RWPE2 (cell line): Measurements from ENCODE around the gene NPW.

Source experiments
- ATAC-seq: fragments of 200-7000 bp; cut with Tn5 transposase; 3 replicates; pipeline ENCODE4 v1.9.1; 2021; ENCODE audit warnings: low read depth
- DNase-seq: peaks from one replicate; pipeline ENCODE4 v3.0.0-alpha.2; 2020; ENCODE audit warnings: low spot score
- H3K27ac ChIP-seq: fragments of 450-650 bp; 2 replicates; pipeline ENCODE4 v1.5.1; 2017; ENCODE audit warnings: mild to moderate bottlenecking; ENCODE audit not compliant: poor library complexity, severe bottlenecking
- H3K27me3 ChIP-seq: fragments of 250-450 bp; sonication (Bioruptor Pico); 2 replicates; pipeline ENCODE4 v1.5.1; 2021; ENCODE audit warnings: mild to moderate bottlenecking, moderate library complexity; ENCODE audit not compliant: insufficient read depth, poor library complexity, severe bottlenecking
- H3K36me3 ChIP-seq: fragments of 250-450 bp; sonication (Bioruptor Pico); 2 replicates; pipeline ENCODE4 v1.5.1; 2020; ENCODE audit warnings: low read depth, mild to moderate bottlenecking, moderate library complexity
- H3K4me1 ChIP-seq: fragments of 250-450 bp; sonication (Bioruptor Pico); 2 replicates; pipeline ENCODE4 v1.5.1; 2021; ENCODE audit warnings: mild to moderate bottlenecking, moderate library complexity; ENCODE audit not compliant: insufficient read depth, poor library complexity, severe bottlenecking
- H3K4me3 ChIP-seq: fragments of 250-450 bp; sonication (Bioruptor Pico); 2 replicates; pipeline ENCODE4 v1.5.1; 2021; ENCODE audit warnings: mild to moderate bottlenecking, moderate library complexity; ENCODE audit not compliant: severe bottlenecking
- H3K9me3 ChIP-seq: fragments of 250-450 bp; sonication (Bioruptor Pico); 2 replicates; pipeline ENCODE4 v1.5.1; 2021; ENCODE audit warnings: mild to moderate bottlenecking, moderate library complexity; ENCODE audit not compliant: severe bottlenecking
- TF ChIP-seq, protein P1 (sequence below): fragments of 450-650 bp; IDR thresholded peaks from one replicate; pipeline ENCODE4 v1.5.1; 2017; ENCODE audit warnings: mild to moderate bottlenecking, moderate library complexity; ENCODE audit not compliant: poor library complexity, severe bottlenecking

Gene NPW

DNA sequence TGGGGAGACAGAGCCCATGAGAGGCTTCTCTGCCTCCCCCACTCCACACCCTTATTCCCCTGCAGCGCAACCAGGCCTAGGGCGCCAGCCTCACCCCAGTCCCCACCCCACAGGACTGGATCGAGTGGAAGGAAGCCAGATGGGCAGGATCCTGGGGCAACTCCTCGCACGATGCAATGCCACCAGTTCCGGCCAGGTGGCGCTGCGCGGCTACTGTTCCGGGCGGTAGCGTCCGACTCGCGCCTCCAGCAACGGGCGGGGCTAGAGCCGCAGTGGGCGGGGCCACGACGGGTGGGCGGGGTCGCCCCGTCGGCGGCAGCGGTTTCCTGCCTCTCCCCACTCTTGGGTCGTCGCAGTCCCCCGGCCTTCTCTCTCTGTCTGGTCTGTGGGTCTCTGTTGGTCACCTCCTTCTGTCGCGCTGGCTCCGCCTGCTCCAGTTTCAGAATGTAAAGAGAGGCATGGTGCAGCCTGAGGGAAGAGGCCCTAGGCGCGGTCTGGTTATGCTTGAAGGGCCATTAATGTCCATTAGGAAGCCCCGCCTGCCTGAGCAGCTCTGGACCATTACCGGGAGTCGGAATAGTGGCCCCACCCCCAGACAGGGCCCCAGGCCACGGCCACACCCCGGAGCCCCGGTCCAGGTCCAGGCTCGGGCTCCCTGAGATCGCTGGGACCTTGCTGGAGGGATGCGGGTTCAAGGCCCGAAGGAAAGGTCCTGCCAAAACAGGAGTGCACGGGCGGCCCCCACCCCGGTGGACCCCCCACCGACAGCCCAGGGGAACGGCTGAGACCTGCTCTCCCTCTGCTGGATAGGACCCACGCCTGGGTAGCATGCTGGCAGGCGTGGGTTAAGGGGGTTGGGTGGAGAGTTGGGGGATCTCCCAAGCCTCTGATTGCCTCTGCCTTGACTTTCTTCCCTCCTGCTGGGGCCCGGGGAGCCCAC, 3.8 kb downstream of the NPW start:
- peaks cover 18% of the 10 kb centered on the region for H3K27me3 ChIP-seq
- DNase-seq: no peak
- peaks cover 4% of the 10 kb centered on the region for H3K4me1 ChIP-seq

DNA sequence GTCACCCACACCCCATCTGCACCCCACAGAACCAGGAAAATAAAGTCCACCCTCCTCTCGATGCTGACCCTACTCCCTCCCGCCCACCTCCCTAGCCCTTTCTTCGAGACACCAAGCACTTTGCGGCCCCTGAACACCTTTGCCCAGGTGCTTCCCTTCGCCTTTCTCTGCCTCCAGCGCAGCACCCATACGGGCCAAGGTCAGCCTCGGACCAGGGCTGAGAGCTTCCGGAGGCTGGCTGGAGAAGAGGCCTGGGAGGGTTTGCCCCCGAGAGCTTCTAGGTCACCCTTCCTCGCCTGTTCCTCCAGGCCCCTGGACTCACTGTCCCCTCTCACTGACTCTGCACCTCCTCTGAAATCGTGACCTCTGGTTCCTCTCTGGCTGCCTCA, 4.4 kb downstream of the NPW start:
- DNase-seq (no peak), ATAC-seq (no peak)
- no peak overlapping the region for H3K27ac ChIP-seq
- no peaks in the 10 kb centered on the region for H3K36me3 ChIP-seq
- H3K4me1 ChIP-seq: peaks cover 4% of the 10 kb centered on the region
- H3K9me3 ChIP-seq: no peaks in the 10 kb centered on the region
- TF ChIP-seq, protein P1, sequence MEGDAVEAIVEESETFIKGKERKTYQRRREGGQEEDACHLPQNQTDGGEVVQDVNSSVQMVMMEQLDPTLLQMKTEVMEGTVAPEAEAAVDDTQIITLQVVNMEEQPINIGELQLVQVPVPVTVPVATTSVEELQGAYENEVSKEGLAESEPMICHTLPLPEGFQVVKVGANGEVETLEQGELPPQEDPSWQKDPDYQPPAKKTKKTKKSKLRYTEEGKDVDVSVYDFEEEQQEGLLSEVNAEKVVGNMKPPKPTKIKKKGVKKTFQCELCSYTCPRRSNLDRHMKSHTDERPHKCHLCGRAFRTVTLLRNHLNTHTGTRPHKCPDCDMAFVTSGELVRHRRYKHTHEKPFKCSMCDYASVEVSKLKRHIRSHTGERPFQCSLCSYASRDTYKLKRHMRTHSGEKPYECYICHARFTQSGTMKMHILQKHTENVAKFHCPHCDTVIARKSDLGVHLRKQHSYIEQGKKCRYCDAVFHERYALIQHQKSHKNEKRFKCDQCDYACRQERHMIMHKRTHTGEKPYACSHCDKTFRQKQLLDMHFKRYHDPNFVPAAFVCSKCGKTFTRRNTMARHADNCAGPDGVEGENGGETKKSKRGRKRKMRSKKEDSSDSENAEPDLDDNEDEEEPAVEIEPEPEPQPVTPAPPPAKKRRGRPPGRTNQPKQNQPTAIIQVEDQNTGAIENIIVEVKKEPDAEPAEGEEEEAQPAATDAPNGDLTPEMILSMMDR: no peak
- no peak overlapping the region for H3K4me3 ChIP-seq
- peaks cover 18% of the 10 kb centered on the region for H3K27me3 ChIP-seq

More for the DNA sequence above, 3.8 kb downstream of the NPW start:
- peak; percentile 68 for ATAC-seq
- H3K4me3 ChIP-seq: peak overlapping the region; percentile 9
- TF ChIP-seq, protein P1: peak; percentile 95
- no peaks in the 10 kb centered on the region for H3K36me3 ChIP-seq
- H3K9me3 ChIP-seq: no peaks in the 10 kb centered on the region
- H3K27ac ChIP-seq: no peak overlapping the region

DNA sequence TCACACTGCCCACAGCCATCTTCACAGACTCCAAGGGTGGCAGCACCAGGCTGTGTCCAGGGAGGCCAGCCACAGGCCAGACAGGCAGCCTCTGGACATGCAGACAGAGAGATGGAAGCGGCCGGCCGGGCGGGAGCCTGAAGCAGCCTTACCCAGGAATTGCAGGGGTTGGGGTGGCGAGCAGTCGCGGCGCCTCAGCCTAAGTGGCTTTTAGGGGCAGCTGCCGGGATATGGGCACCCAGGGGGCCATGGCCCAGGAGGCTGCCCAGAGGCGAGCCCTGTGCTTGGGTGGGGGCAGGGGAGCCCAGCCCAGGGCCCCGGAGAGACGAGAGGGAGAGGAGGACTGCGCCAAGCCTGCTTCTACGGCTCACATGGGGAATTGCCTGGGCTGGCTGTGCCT, 5.7 kb downstream of the NPW start:
- H3K27me3 ChIP-seq: peaks cover 8% of the 10 kb centered on the region
- TF ChIP-seq, protein P1: no peak

DNA sequence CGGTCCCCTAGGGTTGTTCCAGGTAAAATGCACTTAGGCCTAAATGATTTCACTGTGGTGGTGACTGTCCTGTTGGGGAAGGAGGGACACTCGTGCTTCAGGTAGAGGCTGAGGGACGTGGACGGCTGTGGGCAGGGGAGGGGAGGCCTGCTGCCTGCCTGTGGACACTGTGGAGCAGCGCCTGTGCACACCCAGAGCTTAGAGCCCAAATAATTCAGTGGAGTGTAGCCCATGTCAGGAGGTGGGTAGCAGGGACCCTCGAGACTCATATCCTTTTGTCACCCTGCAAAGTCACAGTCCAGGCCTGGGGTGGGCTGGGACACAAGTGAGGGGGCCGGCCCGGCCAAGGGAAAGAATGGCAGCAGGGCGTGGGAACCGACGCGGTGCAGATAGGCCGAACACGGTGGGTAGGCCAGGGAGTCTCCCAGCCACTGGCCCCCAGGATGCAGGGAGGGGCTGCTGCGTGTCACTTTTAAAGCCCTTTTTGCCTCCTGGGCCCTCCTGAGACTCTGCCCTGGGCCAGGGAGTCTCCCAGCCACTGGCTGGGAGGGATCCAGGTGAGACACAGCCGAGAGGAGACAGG, 6.4 kb downstream of the NPW start:
- Histone ChIP-seq H3K36me3 (no peaks in the 10 kb centered on the region), H3K27ac (no peak overlapping the region), H3K9me3 (no peaks in the 10 kb centered on the region), H3K27me3 (peaks cover under 1% of the 10 kb centered on the region), H3K4me1 (peaks cover 4% of the 10 kb centered on the region), H3K4me3 (peak overlapping the region; percentile 62)
- no peak for DNase-seq
- TF ChIP-seq, protein P1: no peak
- no peak for ATAC-seq

More for the DNA sequence above, 5.7 kb downstream of the NPW start:
- Histone ChIP-seq H3K9me3 (no peaks in the 10 kb centered on the region), H3K27ac (no peak overlapping the region), H3K4me3 (no peak overlapping the region), H3K36me3 (no peaks in the 10 kb centered on the region), H3K4me1 (peaks cover 4% of the 10 kb centered on the region)
- no peak for ATAC-seq
- DNase-seq: peak; percentile 47
